ENCODE data around the gene SEMA6A.
"Not testable (repeated sequence)": the region's sequence is repeated elsewhere in the genome, so short reads cannot be mapped to it uniquely, and the experiment has no call there.

Gene SEMA6A

DNA sequence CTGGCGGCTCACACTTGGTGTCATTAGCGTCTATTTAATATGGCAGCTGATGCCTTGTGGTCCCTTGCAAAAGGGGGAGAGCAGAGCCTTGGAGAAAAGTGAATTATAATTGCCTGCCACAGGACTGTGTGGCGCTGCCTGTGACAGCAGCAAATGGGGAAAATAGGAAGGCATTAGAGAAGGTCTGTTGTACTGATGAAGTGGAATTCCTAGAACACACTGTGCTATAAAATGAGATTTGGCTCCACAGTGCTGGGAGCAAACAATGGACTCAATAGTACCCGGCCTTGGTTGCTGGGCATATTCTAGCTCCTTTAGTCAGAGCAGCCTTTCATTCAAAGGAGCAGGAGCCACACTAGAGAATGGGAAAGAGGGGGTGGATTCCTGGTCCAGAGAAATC, 21.3 kb downstream of the SEMA6A start:
- DNase-seq (ENCODE audit: low read depth in 3 of 3), result no peak

DNA sequence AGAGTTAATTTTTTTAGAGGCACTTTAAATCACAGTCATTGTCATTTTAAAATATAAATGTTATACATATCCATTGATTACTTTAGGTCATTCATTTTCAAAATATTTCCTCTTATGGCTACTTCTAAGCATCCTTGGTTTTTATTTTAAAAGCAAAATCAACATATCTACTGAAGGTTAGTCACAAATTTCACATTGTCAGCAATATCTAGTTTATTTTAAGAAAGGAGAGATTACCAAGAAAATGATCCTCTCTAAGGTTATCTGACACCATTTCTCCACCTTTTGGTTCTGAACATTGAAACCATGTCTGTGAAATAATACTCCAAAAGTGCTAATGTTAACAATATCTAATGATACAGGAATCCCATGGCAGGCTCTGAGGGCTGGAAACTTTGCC, 24.5 kb downstream of the SEMA6A start:
- DNase-seq (ENCODE audit: low read depth in 3 of 3), result no peak

DNA sequence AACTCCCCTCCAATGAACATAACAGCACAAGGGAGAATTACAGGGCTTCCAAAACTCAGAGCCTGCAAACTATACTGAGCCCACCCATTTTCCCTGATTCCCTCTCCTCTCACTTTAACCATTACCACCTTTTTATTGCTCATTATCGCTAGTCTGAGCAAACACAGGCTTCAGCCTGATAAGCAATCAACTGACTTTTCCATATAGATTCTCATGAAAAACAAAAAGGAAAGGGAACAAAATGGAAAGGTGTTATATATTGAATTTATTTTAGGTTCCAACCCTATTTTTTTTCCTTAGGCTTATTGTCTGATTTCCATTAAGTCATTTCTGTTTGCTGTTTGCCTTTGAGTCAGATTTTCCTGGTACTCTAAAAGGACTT, 27.9 kb downstream of the SEMA6A start:
- no peak for DNase-seq (ENCODE audit: low read depth in 3 of 3)

DNA sequence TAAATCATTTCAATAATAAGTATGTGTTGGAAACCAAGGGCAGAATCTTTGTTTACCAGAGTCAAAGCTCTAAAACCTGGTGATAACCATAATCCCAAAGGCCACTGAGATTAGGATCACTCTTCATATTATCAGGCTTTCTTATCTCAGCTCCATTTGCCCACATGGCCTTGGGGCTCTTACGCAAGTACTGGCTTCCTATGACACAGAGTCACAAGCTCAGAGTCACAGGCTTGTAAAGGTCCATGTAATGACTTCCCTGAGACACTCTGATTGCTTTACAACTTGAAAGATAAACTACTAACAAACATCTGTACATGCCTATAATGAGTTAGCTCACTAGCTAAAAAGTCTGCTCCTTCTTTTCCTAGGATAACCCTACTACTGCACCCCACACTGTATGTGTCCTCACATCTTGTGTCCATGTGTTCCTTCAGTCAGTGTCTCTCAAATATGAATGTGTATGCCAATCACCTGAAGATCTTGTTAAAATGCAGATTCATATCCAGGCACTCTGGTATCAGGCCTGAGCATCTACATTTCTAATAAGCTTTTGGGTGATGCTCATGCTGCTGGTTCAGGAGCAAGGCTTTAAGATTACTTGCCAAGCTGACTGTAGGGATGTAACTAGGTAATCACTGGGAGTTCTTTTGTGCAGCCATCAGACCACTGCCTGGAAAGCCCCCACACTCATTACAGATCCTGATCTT, 28.4 kb downstream of the SEMA6A start:
- no peak for DNase-seq (ENCODE audit: low read depth in 3 of 3)

DNA sequence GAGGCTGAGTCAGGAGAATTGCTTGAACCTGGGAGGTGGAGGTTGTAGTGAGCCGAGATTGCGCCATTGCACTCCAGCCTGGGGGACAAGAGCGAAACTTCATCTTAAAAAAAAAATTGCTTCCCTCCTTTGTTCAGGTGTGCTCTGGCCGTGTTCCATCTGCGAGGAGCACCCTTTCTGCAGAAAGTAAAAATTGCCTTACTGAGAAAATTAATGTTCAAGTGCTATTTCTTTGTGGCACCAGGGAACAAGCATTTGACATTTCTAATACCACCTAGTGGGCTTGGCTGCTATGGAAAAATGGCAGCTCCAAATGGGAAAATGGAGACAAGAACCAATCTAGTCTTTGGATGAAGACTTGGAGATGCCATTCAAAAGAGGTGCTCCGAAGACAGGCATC, 29.2 kb downstream of the SEMA6A start:
- not testable (repeated sequence) for DNase-seq (ENCODE audit: low read depth in 3 of 3)

DNA sequence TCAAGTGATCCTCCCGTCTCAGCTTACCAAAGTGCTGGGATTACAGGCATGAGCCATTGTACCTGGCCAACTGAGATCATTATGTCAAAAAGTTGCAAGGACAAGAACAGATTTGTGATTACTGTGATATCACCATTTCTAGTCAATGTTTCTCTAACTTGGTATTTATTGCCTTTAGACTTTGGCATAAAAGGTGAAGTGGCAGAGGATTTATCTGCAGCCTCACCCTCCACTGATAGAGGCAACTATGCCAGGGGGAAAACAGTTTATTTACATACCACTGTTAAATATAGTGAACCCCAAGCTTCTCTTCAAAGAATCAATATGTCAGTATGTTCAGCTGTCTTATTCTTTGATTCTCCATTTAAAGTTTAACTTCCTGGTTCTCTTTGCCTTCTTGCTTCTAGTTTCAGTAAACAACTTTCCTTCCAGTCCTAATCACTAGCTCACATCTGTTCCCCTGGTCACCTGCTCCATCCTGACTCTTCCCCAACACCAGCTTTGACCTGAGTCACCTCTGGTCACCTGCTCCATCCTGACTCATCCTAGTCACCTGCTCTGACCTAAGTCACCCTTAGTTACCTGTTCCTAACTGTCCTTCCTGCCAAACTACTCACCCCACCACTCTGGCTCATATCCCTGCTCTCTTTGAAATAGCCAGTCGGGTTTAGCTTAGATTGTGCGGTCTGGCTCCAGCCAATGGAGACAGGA, 29.9 kb downstream of the SEMA6A start:
- no peak for DNase-seq (ENCODE audit: low read depth in 3 of 3)

DNA sequence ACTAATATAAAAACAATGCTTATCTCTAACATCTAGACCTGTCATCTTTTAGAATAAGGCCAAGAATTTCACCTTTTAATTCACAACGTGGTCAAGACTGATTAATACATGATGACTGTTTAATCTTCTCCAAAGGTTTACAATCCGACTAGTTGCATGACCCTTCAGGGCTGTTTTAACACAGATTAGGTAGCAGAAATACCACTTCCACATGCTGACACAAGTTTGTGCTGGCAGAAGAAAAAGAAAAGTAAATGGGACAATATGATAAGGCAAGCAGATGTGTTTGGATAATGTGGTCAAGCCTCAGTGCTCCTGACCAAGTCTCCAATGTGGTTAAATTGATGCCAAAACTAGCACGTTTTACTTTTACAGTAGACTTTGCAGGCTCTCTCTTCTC, 31.1 kb downstream of the SEMA6A start:
- DNase-seq (ENCODE audit: low read depth in 3 of 3), result no peak

DNA sequence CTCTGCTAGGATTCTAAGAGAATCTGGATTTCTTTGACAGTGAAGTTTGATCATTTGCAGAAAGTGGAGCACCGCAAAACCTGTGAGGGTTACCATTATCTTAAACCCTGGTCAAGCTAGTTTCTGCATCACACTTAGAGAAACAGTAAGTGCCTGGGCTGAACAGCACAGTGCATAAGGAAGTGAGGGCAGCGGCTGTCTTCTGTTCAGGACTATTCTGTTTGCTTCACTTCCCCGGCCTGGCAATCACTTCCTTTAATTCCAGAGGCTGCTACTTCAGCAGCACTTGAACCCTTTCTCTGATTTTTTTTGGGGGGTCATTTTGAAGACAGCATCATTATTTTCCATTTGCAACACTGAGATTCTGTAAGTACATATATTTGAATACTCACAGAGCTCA, 32.0 kb downstream of the SEMA6A start:
- DNase-seq (ENCODE audit: low read depth in 3 of 3), result no peak

DNA sequence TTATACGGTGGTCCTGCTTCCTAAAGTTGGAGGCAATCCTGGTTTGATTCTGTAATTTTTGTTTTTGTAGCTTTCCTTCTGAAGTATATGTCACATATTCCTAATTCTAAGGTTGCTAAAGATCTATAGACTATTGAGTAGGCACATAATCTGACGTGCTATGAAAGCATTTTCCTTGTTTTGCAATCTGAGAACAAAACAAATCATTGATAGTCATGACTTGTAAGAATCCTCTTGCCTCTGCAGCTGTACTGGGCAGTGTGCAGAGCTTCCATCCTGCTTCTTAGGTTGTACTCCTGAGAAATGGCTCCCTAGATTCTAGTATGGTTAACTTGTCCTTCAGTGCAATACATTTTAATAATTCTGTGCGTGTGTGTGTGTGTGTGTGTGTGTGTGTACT, 35.4 kb downstream of the SEMA6A start:
- DNase-seq (ENCODE audit: low read depth in 3 of 3), result no peak

DNA sequence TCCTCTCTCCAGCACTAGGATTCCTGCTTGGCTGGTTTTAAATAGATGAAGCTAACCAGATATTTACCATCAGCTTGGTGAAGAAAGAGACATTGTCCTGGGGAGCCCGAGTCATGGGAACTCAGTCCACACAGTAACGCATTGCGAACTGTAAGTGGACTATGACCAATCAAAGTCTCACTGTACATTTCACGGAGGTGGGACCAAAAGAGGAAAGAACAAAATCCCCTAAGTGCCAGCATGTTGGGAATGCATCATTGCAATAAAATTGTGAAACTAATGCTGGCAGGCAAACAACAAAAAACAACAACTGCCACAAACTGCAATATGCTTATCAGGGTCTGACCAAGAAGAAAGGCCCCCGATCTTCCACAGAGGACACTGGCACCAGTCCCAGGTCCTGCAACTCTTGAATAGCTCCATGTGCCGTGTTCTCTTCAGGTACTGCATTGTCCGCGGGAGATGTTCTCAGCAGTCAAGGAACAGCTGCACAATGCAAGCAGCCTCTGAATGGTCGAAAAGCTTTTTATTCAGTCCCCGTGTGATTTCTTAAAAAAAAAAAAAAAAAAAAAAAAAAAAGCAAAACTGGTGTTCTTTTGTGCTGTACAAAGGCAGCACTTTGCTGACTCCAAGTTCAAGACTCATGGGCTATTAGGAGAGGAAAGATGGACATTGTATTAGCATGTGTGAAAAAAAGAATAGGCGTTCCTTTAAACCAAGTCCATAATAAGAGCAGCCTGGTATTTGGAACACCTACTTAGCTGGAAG, 38.1 kb downstream of the SEMA6A start:
- DNase-seq (ENCODE audit: low read depth in 3 of 3), result no peak

DNA sequence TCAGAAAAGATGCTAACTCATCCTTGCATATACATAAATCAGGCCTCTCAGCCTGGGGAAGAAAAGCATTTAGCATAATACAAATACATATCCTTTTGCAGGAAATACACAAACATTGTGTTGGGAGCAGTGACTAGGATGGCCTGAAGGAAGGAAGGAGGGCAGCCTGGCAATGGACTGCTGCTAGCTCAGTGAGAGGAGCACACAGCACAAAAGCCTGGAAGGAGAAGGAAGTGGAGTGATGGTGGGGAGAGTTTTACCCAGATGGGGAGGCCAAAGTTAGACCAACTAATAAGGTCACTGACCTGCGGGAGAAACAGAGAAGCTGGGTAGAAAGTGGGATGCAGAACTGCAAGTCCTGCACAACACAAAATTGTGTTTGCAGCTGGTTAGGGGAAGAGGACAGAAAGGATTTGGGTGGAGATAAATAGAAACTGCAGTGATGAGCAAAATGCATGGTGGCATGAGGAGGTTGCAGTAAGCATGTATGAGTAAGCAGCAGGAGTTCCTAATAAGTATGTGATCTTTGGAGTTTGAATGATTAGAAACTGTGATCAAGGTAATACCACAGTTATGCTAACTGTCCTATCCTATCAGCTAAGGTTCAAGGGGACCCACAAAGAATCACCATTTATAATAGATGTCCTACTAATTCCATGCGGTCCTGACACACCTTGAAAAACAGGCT, 39.5 kb downstream of the SEMA6A start:
- DNase-seq (ENCODE audit: low read depth in 3 of 3), result no peak

DNA sequence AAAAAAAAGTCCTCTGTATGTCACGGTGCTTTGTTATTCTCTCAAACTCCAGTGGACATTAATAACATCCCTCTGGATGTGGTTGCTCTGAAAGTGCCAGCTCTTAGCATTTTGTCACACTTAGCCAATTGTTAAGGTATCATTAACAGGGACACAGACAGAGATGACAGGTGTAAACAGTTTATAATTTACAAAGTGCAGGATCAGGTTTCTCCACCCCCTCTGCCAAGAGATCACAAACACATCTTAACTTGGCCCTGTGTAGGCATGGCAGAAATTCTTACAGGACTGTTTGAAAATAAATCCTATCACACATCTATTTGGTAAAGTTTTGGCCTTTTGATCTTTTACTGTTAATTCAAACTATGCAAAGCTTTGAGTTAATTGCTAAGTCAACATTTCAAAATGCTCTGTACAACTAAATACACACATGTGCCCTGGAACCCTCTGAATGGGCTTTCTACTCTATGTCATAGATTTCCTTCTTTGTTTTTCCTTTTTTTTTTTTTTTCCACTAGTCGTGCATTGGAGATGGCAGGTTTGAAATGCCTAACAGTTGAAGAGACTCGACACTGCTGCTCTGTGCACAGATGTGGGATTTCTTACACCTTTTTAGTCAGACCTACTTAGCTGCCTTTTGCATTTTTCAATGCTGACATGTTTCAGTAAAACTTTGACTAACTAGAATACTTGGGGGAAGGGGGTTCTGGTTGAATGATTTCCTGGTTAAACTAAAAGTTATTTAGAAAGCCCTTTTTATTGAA, 41.7 kb downstream of the SEMA6A start:
- DNase-seq (ENCODE audit: low read depth in 3 of 3), result no peak

DNA sequence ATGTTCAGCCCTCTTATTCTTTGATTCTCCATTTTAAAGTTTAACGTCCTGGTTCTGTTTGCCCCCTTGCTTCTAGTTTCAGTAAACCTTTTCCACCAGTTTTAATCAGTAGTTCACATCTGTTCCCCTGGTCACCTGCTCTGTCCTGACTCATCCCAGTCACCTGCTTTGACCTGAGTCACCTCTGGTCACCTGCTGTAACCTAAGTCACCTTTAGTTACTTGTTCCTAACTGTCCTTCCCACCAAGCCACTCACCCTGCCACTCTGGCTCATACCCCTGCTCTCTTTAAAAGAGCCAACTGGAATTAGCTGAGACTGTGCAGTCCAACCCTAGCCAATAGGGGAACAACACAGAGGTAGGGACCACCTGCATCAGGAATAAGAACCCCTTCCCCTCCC, 43.0 kb downstream of the SEMA6A start:
- no peak for DNase-seq (ENCODE audit: low read depth in 3 of 3)

DNA sequence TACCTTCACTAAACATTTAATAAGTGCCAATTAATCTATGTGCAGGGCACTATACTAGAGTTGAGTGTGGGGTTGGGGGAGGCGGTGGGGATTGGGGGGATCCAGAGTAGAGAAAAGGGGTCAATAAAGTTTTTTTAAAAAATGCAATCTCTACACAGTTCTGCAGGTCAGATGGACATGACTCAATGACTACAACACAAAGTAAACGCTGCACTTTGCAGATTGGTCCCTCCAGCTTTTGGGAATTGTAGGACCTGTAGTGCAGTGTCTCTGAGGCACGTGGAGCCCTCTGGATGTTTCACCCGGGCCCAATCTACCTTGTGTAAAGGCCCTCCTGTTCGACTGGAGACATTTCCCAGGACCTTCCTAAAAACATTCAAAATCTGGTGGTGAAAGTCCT, 43.5 kb downstream of the SEMA6A start:
- DNase-seq (ENCODE audit: low read depth in 3 of 3), result no peak

DNA sequence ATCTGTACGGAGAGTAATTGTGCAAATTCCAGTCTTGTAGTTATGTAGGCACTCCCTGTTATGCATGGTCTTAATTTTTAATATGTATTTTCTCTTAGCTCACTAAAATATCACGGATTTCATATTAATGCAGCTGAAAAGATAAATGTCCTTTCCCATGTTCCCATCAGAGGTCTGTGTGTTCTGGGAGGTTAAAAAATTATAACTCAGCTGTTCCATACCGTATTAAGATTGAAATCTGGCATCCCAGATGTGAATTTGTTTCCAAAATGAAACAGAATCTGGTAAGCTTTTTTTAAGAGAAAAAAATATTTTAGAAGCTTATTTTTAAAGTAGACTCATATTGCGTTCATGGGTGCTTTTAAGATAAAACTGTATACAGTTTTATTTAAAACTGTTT, 44.3 kb downstream of the SEMA6A start:
- DNase-seq (ENCODE audit: low read depth in 3 of 3), result no peak

DNA sequence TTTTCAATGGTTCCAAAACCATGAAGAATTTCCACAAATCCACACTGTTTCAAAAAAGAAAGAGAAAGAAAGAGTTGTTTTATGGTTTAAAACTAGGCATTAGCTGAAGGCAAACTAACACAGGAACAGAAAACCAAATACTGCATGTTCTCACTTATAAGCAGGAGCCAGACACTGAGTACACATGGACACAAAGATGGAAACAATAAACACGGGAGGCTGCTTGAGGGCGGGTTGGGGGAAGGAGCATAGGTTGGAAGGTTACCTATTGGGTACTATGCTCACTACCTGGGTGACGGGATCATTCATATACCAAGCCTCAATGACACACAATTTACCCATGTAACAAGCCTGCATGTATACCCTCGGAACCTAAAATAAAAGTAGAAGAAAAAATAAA, 45.0 kb downstream of the SEMA6A start:
- DNase-seq (ENCODE audit: low read depth in 3 of 3), result no peak

DNA sequence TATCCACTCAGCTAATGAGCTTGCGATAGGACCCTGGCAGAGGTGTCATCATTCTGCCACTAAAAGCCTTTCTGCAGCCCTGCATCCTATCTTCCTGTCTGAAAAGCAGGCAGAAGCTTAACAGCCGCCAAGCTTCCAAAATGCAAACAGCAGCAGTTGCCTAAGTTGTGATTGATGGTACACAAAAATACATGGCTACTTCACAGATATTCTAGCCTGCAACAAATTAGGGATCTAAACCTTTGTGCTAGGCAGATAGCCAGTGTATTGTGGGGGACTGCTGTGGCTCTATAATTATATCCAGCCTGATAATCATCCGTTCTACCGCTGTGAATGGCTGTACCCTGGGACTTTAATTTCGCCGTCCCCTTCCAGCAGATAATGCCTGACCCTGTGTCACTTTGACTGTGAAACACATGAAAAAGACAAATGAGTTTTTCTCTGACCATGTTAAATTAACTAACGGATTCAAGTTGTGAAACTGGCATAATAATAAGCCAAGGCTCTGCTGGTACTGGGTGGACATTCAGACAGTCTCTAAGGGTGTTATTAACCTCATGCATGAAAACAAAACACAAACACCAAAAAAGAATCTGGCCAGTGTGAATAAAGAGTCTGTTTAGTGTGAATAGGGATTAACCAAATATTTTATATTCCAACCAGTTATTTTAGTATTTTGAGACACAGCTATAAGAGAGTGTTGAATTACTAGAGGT, 45.9 kb downstream of the SEMA6A start:
- no peak for DNase-seq (ENCODE audit: low read depth in 3 of 3)

DNA sequence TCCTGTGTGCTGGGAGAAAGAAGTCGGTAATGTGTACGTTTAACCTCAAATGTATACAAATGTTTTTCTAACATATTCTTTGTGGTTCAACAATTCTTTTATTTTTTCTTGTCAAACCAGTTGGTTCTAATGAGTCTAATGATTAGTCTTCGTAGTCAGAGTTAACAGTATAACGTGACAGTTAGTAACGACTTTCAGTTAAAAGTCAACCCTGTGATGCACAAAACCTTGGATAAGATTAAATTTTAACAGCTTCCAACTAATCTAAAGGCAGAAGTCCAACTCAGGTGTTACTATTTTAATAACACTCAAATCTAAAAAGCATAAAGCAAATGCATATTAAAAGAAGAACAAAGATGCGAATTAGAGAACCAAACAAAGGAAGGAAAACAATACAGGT, 47.0 kb downstream of the SEMA6A start:
- DNase-seq (ENCODE audit: low read depth in 3 of 3), result no peak

DNA sequence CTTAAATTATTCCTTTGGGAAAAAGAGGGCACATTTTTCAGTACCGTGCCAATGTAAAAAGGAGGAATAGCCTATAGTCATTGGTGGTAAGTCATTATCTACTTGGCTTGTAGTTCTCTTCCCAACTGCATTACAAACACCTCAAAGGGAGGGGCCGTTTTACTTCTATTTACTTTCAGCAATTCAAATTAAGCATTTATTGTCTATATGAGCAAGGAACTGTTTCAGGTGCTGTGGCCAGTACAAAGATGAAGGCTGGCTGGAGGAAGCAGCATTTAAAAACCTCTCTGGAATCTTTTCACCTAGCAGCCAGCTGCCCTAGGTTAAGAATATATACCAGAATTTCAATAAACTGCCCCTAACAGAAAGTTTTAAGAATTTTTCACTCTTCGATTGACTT, 48.9 kb downstream of the SEMA6A start:
- DNase-seq (ENCODE audit: low read depth in 3 of 3), result no peak

DNA sequence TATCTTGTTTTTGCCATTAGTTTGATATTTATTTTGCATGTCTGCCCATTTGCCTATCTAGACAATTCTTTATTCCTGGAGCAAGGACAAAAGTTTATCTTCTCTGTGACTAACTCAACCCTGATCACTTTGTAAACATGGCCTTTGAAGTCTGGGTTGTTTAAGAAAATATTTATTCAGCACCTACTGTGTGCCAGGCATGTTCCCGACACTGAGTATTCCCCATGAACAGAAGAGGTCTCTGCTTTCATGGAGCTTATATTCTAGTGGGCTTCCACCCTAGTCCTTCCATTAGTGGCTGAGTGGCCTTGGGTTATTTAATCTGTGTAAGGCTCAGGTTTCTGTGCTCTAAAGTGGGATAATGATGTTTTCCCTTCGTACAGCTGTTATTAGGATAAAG, 49.7 kb downstream of the SEMA6A start:
- DNase-seq (ENCODE audit: low read depth in 3 of 3), result no peak

All from stimulated activated CD4-positive, alpha-beta T cell treated with anti-CD3 and anti-CD28 coated beads, TNF-alpha, amount 100 ng/mL, for 4 hours (primary cell).